ENCODE results near the gene MRPL55.

The MRPL55 gene

DNA sequence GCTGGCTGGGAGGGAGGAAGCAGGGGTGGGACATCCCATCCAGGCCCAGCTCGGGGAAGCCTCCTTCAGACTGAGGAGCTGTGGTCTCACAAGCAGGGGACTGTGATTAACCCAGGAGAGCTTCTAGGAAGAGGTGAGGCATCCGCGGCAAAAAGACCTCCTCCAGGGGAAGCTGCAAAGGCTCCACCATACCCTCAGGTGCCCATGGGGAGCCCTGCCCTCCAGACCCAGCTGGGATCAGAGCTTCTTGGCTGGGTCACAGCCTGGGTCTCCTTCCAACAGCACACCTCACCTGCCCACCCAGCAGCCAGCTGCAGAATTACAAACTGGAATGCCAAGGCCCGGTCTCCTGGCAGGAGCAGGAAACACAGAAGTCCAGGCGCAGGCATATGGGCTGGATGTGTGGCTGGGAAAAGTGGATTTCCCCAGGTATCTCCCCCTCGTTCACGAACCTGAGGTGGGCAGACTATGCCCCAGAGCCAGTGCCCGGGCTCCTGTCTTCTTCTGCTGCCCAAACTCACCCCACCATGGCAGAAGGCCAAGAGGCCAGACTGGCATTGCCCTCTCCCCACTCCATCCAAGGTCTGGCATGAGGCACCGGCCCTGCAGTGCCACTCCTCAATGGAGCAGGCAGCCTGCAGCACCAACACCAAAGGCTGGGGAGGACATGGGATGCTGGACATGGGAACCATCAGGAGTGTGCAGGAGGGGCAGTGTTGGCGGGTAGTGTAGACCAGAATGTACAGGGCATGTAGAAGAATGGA, 42.0 kb downstream of the MRPL55 start:
- DNase-seq: no peak

DNA sequence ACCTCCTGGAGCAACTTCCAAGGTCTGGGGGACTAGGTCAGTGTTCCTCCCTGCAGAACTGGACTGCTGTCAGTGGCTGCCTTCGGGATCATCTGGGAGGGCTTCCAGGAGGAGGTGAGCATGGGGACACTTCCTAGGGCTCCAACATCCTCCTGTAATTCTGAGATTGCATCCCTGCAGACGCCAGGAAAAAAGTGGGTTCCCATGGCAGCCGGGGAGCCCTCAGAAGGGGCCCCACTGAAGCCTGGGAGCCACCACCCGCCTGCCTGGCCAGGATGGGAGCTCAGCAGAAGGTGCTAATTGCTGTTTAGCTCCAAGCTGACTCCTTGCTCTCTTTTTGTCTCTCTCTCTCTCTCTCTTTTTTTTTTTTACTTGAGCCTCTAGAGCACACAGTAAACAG, 42.7 kb downstream of the MRPL55 start:
- no peak for DNase-seq

DNA sequence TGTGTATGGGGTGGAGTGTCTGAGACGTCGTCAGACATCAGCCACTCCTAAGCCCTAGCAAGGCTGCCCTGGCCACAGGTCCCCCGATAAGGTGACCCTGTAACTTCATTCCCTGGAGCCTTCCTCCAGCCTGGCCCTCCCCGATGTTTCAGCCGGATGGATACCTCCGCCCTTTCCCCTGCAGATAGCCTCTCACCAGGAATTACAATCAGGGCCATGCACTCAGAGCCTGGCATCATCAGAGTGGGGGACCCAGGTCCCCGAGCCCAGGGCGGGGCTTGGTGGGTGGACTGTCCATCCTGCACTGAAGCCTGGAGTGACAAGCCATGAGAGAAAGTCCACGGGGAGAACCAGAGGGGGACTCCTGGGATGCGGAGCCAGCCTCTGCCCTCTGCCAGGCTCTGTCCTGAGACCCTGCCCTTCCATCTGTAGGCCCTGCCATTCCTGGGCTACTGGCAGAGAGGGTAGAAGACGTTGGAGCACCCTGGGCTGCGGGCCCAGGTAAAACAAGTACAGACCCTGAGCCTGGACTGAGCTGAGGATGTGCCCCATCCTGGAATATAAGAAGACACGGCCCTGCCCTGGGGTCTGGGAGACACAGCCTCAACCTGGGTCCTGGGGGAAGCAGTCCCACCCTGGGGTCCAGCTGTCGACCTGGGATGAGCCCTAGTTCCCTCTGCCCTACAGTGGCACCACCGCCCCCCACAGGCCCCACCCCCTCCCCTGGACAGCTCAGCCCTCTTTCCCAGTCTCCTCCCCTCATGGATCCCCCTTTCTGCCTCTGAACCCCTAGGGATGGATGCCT, 43.4 kb downstream of the MRPL55 start:
- no peak for DNase-seq

- no peak for DNase-seq
Measured at GRCh38 chr1:228064741-228065542, 44.2 kb downstream of the MRPL55 start.

- DNase-seq: no peak
Measured at GRCh38 chr1:228064296-228064695, 44.8 kb downstream of the MRPL55 start.

GRCh38 chr1:228063251-228064191, 45.6 kb downstream of the MRPL55 start:
- DNase-seq: no peak

- DNase-seq: no peak
Measured at GRCh38 chr1:228062812-228063211, 46.3 kb downstream of the MRPL55 start.

DNA sequence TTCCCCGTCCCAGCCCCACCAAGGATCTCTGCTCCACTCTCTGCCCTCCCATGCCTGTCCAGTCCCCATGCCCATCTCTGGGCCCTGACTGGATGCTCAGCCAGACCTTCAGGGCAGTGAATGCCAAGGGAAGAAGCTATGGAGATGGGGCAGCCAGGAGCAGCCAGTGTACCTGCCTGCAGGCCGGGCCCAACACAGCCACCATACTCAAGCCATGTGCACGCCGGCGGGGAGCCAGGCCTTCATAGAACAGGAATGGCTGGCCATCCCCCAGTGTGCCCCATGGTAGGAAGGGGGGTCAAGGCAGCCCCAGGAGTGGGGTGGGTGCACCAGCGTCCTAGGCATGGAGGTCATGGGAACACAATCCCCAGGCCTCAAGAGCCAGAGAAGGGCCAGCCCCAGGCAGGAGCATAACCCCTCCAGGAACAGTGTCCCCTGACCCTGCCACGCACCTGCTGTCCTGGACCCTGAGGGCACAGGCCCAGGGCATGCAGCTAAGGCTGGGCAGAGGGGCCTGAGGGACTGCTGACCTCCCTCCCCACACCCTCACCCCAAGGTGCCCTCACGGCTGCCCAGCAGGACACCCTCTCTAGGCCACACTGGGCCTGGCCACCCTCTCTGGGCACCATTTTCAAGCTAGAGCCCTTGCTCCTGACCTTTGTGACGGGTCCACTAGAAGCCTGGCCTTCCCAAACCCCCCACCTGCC, 46.9 kb downstream of the MRPL55 start:
- DNase-seq: no peak

- DNase-seq: no peak
Measured at GRCh38 chr1:228061411-228062084, 47.6 kb downstream of the MRPL55 start.

GRCh38 chr1:228060458-228061190, 48.5 kb downstream of the MRPL55 start:
- DNase-seq: peak; percentile 63

DNA sequence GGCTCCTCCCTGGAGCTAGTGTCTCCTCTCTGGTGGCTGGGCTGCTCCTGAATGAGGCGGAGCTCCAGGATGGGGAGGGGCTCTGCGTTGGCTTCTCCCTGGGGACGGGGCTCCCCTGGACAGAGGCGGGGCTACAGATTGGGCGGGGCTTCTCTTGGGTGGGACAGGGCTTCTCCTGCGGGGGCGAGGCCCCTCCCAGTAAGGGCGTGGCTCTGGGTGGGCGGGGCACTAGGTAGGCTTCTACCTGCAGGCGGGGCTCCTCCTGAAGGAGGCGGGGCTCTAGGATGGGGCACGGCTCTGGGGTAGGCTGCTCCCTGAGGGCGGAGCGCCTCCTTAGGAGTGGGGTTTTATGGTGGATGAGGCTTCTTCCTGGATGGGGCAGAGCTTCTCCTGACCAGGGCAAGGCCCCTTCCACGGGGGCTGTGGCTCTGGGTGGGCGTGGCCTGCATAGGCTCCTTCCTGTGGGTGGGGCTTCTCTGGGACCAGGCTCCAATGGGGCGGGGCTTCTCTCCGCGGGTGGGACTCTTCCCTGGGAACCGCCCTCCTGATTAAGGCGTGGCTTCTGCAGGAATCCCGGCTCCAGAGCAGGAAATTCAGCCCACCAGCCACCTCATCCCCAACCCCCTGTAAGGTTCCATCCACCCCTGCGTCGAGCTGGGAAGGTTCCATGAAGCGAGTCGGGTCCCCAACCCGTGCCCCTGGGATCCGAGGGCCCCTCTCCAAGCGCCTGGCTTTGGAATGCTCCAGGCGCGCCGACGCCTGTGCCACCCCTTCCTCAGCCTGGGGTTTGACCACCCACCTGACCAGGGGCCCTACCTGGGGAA, 49.3 kb downstream of the MRPL55 start:
- peak; percentile 97 for DNase-seq

- DNase-seq: peak; percentile 37
Measured at GRCh38 chr1:228058949-228059633, 50.0 kb downstream of the MRPL55 start.

GRCh38 chr1:228058172-228058948, 50.7 kb downstream of the MRPL55 start:
- no peak for DNase-seq
